Placental epithelial cell (primary cell): ENCODE measurements around the gene LPCAT3. TPM values are rescaled to one million over a fixed set of nuclear protein-coding genes. Genes with fewer than 3 reads are reported as not detected.

Experiments used
- small RNA-seq: library from RNA; depleted of rRNA; stranded (forward); fragments of <200 nt; gene quantifications from one replicate; pipeline ENCODE3, GENCODE V24; 2012
- total RNA-seq: library from RNA; depleted of rRNA; stranded (reverse); fragments of >200 nt; gene quantifications from 2 replicates; pipeline ENCODE4 v1.2.3, GENCODE V29; 2012

Gene LPCAT3, protein sequence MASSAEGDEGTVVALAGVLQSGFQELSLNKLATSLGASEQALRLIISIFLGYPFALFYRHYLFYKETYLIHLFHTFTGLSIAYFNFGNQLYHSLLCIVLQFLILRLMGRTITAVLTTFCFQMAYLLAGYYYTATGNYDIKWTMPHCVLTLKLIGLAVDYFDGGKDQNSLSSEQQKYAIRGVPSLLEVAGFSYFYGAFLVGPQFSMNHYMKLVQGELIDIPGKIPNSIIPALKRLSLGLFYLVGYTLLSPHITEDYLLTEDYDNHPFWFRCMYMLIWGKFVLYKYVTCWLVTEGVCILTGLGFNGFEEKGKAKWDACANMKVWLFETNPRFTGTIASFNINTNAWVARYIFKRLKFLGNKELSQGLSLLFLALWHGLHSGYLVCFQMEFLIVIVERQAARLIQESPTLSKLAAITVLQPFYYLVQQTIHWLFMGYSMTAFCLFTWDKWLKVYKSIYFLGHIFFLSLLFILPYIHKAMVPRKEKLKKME
- 18.8 and 33.6 TPM in 2 replicates for total RNA-seq

DNA sequence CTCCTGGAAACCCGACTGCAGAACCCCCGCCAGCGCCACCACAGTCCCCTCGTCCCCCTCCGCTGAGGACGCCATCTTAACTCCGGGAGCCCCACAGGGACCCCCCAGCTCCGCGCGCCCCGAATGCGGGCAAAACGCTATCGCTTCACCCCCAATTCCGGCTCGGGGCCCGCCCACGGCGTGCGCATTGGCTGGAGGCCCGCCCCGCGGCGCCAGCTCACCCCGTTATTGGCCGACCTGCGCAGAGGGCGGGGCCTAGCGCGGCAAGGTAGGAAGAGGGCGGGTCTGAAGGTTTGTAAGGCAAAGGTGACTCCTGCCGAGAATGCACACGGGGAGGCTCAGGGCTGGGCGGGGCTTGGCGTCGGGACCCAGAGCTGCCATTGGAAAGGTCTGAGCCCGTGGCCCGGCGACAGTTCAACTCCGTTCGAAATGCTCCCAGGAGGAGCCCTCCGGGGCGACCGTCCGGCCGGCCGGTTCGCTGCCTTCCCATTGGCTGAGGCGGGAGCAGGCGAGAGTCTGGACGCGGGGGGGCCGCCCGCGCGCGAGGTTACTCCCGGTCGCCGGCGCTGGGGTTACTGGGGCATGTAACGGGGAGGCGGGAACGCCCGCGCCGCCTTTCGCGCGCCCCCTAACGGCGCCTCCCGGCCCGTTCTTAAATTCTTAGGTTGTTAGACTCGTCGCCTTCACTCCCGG, at the start of gene LPCAT3:
Gene LPCAT3 (minus strand): TSS at position 127 of the 693 bp plus-strand sequence. CDS start 52 bp downstream, at position 75.

GRCh38 chr12:7060353-7060954, 42.2 kb upstream of the LPCAT3 start, which contains the start of gene C1S:
TSS of gene C1S (plus strand) at chr12:7060718. CDS start at chr12:7061913, 1,195 bp downstream.

DNA sequence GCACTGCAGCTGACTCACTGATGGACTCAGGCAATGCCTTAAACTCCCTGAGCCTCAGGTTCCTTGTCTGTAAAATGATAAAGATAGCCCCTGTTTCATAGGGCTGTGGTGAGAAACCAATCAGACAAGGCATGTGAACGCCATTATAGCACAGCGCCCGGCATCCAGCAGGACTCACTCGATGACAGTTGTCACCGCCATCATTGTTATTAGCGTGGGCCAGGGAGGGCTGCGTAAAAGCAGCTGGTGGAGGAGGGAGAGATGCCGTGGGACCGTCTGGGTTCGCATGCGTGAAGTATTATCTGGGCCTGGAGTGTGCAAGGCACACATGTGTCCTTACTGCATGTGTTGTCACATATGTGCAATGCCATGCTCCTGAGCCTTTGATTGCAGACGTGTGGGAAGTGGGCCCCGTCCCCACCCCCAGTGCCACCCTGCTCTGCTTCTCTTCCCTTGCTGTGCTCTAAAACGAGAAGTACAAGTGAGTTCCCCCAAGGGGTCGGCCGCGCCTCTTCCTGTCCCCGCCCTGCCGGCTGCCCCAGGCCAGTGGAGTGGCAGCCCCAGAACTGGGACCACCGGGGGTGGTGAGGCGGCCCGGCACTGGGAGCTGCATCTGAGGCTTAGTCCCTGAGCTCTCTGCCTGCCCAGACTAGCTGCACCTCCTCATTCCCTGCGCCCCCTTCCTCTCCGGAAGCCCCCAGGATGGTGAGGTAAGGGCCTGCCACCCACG, 67.3 kb downstream of the LPCAT3 start, which contains the start of gene PTPN6:
Gene PTPN6 (plus strand): TSS at position 546 of the 730 bp plus-strand sequence. CDS start 157 bp downstream, at position 703.

GRCh38 chr12:6943722-6944380, 74.4 kb downstream of the LPCAT3 start, which contains the start of the genes C12orf57 and RNU7-1:
TSS of gene C12orf57 (plus strand) at chr12:6944022. CDS start at chr12:6944122, 100 bp downstream.
TSS of gene RNU7-1 (plus strand) at chr12:6943816.

DNA sequence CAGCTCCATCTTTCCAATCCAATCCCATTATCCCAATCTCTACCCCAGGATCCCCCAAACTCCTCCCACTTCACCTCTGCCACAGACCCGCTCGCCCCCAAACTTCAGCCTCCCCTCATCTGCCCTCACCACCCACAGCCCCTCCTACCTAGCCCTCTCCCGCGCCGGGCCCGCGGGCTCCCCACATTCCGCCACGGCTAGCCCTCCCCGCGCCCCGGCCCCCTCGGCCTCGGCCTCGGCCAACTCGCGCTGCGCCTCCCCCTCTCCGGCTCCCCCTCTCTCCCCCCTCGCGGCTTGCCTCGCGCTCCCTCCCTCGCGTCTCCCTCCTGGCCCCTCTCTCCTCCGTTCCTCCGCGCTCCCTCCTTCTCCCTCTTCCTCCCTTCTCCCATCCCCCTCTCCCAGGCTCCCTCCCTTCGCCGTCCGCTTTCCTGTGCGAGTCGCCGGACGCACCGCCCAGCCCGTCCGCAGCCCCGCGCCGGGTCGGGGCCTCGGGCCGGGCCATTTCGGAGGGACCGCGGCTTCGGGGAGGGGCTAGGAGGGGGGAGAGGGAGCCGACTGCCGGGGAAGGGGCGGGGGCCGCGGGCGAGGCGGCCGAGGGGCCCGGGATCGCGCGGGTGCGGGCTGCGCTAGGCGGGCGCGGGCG, 90.8 kb downstream of the LPCAT3 start, which contains the start of gene ATN1:
Gene ATN1 (plus strand): TSS at position 581 of the 643 bp plus-strand sequence. CDS start 6,043 bp downstream, outside the sequence.

Small RNAs within 50 kb of the gene (small RNA-seq; reads per million reads assigned to genes)
- gene AC006512.1 (not detected), gene MIR141 (767 reads per million, percentile 99 among the genes with 10 or more reads in this experiment), gene MIR200C (11,682 reads per million, percentile 100 among the genes with 10 or more reads in this experiment), gene RNU7-1 (not detected), gene SCARNA12 (3.2 reads per million, percentile 86 among the genes with 10 or more reads in this experiment)

Other genes with a start within 250 kb of the LPCAT3 start
- gene LAG3, start 246.0 kb downstream of the LPCAT3 start, total RNA-seq, result 0.11 and 0.39 TPM in 2 replicates
- 0.98 and 1.2 TPM in 2 replicates for gene CD4, start 228.9 kb downstream of the LPCAT3 start, total RNA-seq
- gene GPR162, start 196.7 kb downstream of the LPCAT3 start, total RNA-seq, result 0.11 and 3.1 TPM in 2 replicates
- gene P3H3, start 190.1 kb downstream of the LPCAT3 start, total RNA-seq, result 47.1 and 86.8 TPM in 2 replicates
- gene GNB3, start 177.6 kb downstream of the LPCAT3 start, total RNA-seq, result 0.65 and 3.1 TPM in 2 replicates
- gene CDCA3, start 167.2 kb downstream of the LPCAT3 start, total RNA-seq, result 7.9 and 13.8 TPM in 2 replicates
- 69.5 and 126 TPM in 2 replicates for gene USP5, start 166.3 kb downstream of the LPCAT3 start, total RNA-seq
- 461 and 897 TPM in 2 replicates for gene TPI1, start 150.9 kb downstream of the LPCAT3 start, total RNA-seq
- gene SPSB2, start 145.2 kb downstream of the LPCAT3 start, total RNA-seq, result 8.8 and 12.6 TPM in 2 replicates
- 8.2 and 21.6 TPM in 2 replicates for gene LRRC23, start 113.7 kb downstream of the LPCAT3 start, total RNA-seq
- gene ENO2, start 103.9 kb downstream of the LPCAT3 start, total RNA-seq, result 0.76 and 1.6 TPM in 2 replicates
- gene ATN1, start 90.5 kb downstream of the LPCAT3 start, total RNA-seq, result 12.7 and 23.2 TPM in 2 replicates
- gene RNU7-1, start 74.7 kb downstream of the LPCAT3 start, total RNA-seq, result not detected in 2 replicates
- gene C12orf57, start 74.5 kb downstream of the LPCAT3 start, total RNA-seq, result 72.8 and 133 TPM in 2 replicates
- 21.2 and 25.1 TPM in 2 replicates for gene PTPN6, start 67.1 kb downstream of the LPCAT3 start, total RNA-seq
- gene PHB2, start 47.8 kb downstream of the LPCAT3 start, total RNA-seq, result 142 and 192 TPM in 2 replicates
- 24.7 and 26.0 TPM in 2 replicates for gene EMG1, start 47.6 kb downstream of the LPCAT3 start, total RNA-seq
- gene C1S, start 42.2 kb upstream of the LPCAT3 start, total RNA-seq, result 0.87 and 6.7 TPM in 2 replicates
- 1.1 and 1.6 TPM in 2 replicates for gene C1R, start 74.0 kb upstream of the LPCAT3 start, total RNA-seq
- gene C1RL, start 90.7 kb upstream of the LPCAT3 start, total RNA-seq, result 23.9 and 35.7 TPM in 2 replicates
- gene RBP5, start 110.4 kb upstream of the LPCAT3 start, total RNA-seq, result 0.39 TPM in 1 of 2 replicates, not detected in the other
- 39.4 and 45.5 TPM in 2 replicates for gene CLSTN3, start 111.9 kb upstream of the LPCAT3 start, total RNA-seq
- gene PEX5, start 171.2 kb upstream of the LPCAT3 start, total RNA-seq, result 22.0 and 23.7 TPM in 2 replicates